ENCODE measurements around the gene SLC44A2.

DNA sequence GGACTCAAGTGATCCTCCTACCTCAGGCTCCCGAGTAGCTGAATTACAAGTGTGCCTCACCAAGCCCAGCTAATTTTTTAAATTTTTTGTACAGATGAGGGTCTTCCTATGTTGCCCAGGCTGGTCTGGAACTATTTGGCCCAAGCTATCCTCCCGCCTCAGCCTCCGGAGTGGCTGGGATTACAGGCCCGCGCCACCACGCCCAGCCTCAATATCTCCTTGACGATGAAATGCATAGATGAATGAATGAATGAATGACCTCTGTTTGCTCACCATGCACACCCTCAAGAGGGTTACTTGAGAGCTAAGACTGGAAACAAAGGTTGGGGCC is 23.4 kb upstream of the SLC44A2 start:
- TF ChIP-seq, protein P1, sequence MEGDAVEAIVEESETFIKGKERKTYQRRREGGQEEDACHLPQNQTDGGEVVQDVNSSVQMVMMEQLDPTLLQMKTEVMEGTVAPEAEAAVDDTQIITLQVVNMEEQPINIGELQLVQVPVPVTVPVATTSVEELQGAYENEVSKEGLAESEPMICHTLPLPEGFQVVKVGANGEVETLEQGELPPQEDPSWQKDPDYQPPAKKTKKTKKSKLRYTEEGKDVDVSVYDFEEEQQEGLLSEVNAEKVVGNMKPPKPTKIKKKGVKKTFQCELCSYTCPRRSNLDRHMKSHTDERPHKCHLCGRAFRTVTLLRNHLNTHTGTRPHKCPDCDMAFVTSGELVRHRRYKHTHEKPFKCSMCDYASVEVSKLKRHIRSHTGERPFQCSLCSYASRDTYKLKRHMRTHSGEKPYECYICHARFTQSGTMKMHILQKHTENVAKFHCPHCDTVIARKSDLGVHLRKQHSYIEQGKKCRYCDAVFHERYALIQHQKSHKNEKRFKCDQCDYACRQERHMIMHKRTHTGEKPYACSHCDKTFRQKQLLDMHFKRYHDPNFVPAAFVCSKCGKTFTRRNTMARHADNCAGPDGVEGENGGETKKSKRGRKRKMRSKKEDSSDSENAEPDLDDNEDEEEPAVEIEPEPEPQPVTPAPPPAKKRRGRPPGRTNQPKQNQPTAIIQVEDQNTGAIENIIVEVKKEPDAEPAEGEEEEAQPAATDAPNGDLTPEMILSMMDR (IDR thresholded peaks at IDR 0.05; ENCODE audit: poor library complexity) = no peak
- TF ChIP-seq EZH2 (IDR thresholded peaks at IDR 0.05; ENCODE audit: borderline replicate concordance) = no peak

All from hepatocyte (in vitro differentiated cells).